GM12878 (cell line): ENCODE measurements around the gene ATP5ME. TPM values are rescaled to one million over a fixed set of nuclear protein-coding genes. Genes with fewer than 3 reads are reported as not detected.

ENCODE experiments used
- EP300 ChIP-seq, 2 experiments: fragments of 150-350 bp in 1 of 2; IDR thresholded peaks; 2 replicates each; pipeline ENCODE4 v1.6.1; 2011 to 2012; ENCODE audit warnings: low read depth in 2 of 2, low read length in 2 of 2, borderline replicate concordance in 1 of 2, improper control_type of control experiment in 1 of 2, inconsistent platforms in 1 of 2; ENCODE audit not compliant: control insufficient read depth in 1 of 2
- KLF5 ChIP-seq: fragments of 450-650 bp; IDR thresholded peaks from 2 replicates; pipeline ENCODE4 v1.6.1; 2014; ENCODE audit warnings: mild to moderate bottlenecking; ENCODE audit not compliant: partially characterized antibody
- NFYB ChIP-seq: IDR thresholded peaks from 2 replicates; pipeline ENCODE4 v1.6.1; 2011; ENCODE audit warnings: low read depth, mild to moderate bottlenecking, low read length, improper control_type of control experiment, moderate library complexity; ENCODE audit not compliant: insufficient read depth
- PBX3 ChIP-seq: IDR thresholded peaks from 2 replicates; pipeline ENCODE4 v1.6.1; 2011; ENCODE audit warnings: mild to moderate bottlenecking, low read depth, low read length, moderate library complexity; ENCODE audit not compliant: insufficient replicate concordance
- SMAD1 ChIP-seq: fragments of 450-650 bp; IDR thresholded peaks from 2 replicates; pipeline ENCODE4 v1.6.1; 2018; ENCODE audit warnings: mild to moderate bottlenecking, low read depth; ENCODE audit not compliant: partially characterized antibody
- TCF7 ChIP-seq: IDR thresholded peaks from 2 replicates; pipeline ENCODE4 v1.6.1; 2014; ENCODE audit warnings: antibody characterized with exemption, borderline replicate concordance
- ZSCAN29 ChIP-seq: fragments of 450-650 bp; IDR thresholded peaks from 2 replicates; pipeline ENCODE4 v1.6.1; 2017; ENCODE audit warnings: mild to moderate bottlenecking, moderate library complexity
- polyA plus RNA-seq, 11 experiments: library from polyadenylated mRNA; depleted of rRNA in 4 of 11; unstranded in 6 of 11; stranded (reverse) in 5 of 11; fragments of >200 nt; fragmentation: Nextera tagmentation in 4 of 11; fragmentation: Illumina TruSeq in 1 of 11; extraction: Ambion mirVana in 4 of 11; extraction: Trizol in 1 of 11; gene quantifications; 1 replicate in 1 of 11; 2 replicates in 10 of 11; pipeline versions ENCODE4 v1.2.1 to v1.2.3, GENCODE V29; 2011 to 2016; ENCODE audit warnings: inconsistent platforms in 2 of 11, missing spikeins in 2 of 11, low read depth in 1 of 11
- total RNA-seq, 4 experiments: library from RNA; depleted of rRNA in 3 of 4; stranded (reverse); fragments of >200 nt in 3 of 4; fragmentation: Illumina TruSeq in 1 of 4; extraction: Trizol in 1 of 4; gene quantifications; 2 replicates each; pipeline versions ENCODE4 v1.2.1 to v1.2.3, GENCODE V29; 2013 to 2021
- TF ChIP-seq, protein P1 (sequence below): IDR thresholded peaks from 2 replicates; pipeline ENCODE4 v1.6.1; 2012; ENCODE audit warnings: low read depth, low read length, improper control_type of control experiment

The ATP5ME gene
- total and polyA plus RNA-seq, 10 of the 15 experiments (the other 5 are each of a cell fraction or from before 2014, with no cell fraction given) = 279 to 2,374 (median 509) TPM

DNA sequence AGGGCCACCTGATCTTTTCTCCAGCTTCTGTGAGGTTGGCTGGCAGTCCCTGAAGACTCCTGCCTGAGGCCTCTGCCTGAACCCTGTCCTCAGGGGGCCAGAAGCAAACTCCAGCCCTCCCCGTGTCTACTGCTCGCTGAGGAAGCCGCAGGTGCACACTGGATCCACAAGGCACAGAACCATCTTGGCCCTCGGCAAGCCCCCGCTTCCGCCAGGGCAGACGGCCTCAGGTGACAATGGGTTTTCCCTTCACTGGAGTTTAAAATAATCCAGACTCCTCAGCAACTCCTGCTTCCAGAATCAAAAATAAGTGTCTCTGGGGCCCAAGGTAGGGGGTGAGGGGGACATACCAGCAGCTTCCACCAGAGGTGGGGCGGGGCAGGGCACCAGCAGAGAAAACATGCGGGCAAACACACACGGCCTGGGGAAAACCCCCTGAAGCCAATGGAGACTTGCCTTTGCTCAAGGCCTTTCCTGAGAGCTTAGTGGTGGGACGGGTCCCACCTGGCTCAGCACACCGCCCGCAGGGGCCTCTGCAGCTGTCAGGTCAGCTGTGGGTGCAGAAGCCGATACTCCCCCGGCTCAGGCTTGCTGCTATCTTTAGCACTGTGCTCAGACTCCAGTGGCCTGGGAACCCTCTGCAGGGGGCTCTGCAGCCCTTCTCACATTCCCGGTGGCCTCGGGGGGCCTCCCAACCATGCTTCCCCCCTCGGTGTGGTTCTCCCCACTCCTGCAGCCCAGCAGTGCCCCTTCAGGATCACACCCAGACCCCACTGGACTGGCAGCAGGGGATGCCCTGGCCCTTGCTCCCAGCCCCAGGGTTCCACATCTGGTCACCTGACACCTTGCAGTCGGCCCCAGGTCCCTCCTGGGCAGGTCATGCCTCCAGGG lies 2.1 kb upstream of the ATP5ME start (continued):
- no peak for TF ChIP-seq EP300 (IDR thresholded peaks at IDR 0.05; ENCODE audit: borderline replicate concordance in 1 of 2, control insufficient read depth in 1 of 2, low read depth in 2 of 2, low read length in 2 of 2)
- TF ChIP-seq, protein P1, sequence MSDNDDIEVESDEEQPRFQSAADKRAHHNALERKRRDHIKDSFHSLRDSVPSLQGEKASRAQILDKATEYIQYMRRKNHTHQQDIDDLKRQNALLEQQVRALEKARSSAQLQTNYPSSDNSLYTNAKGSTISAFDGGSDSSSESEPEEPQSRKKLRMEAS = no peak
- no peak for TF ChIP-seq TCF7
- no peak for TF ChIP-seq PBX3
- TF ChIP-seq NFYB = no peak
- no peak for TF ChIP-seq SMAD1
- no peak for TF ChIP-seq ZSCAN29
- TF ChIP-seq KLF5 = no peak
